Measurements from ENCODE around the gene FBXO22.

DNA sequence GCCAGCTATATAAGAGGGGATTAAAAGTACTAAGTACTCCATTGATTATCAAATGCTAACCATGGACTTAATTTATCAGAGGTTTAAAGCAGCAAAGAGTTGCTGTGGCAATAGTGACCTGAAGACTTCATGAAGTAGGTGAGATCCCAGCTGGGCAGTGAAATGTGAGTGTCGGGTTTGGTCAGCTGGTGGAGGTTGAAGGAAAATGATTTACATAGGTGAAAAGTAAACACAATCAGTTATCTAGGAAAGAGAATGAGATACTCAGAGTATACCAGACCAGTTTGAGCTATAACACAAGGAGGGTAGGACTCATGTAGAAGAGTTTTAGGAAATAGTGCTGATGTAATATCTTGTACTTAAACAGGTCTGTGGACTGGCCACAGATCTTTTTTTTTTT lies 16.5 kb upstream of the FBXO22 start:
- no peak for TF ChIP-seq EZH2phosphoT487 (IDR thresholded peaks at IDR 0.05; ENCODE audit: insufficient read depth, low read depth)
- no peak for TF ChIP-seq EZH2 (IDR thresholded peaks at IDR 0.05; ENCODE audit: insufficient read depth, poor library complexity, severe bottlenecking)
